ENCODE data around the gene DTNA. TPM values are rescaled to one million over a fixed set of nuclear protein-coding genes. Genes with fewer than 3 reads are reported as not detected.

The DTNA gene
- total RNA-seq, 1 experiment from 2014 or later = 9.6 TPM

DNA sequence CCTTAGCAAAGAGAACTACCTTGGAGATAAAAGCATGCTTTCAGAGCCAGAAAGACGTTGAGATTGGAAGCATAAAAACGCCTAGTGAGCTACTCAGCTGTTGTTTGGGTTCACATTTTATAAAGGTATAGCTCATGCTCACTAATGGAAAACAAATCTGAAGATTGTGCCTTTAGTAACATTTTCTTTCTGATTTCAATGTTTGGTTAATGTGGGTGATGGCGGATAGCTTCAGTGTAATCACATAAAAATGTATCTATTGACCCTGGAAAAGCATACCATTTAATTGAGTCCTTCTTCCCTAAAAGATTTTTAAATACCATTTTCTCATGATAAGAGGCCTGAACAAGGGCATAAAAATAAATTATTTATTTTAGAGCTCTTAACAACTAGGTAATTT lies 73.4 kb downstream of the DTNA start:
- ChIA-PET CTCF (interaction anchor here (1.7 kb wide), 1 partner anchor 661 kb away, joined by 6 read pairs; no protein-coding TSS in a partner anchor), RAD21 (ENCODE audit: low non-redundant PET in 1 of 2, low total read pairs in 2 of 2, uncharacterized antibody in 2 of 2, unreplicated experiment in 2 of 2) (no interaction called here), POLR2A (no interaction called here)
- Histone ChIP-seq H3K4me1 (ENCODE audit: control insufficient read depth in 1 of 2, insufficient read depth in 2 of 2, low read length in 2 of 2) (no peaks in the 10 kb centered on the region), H3K9me2 (ENCODE audit: insufficient read depth) (no peaks in the 10 kb centered on the region), H4K20me1 (ENCODE audit: insufficient read depth) (no peaks in the 10 kb centered on the region), H3K27ac (ENCODE audit: low read depth, low read length) (no peak overlapping the region), H2AFZ (ENCODE audit: low read depth, low read length, poor library complexity, severe bottlenecking) (no peak overlapping the region), H3K36me3 (ENCODE audit: control insufficient read depth in 1 of 2, insufficient read depth in 2 of 2, low read length in 2 of 2) (no peaks in the 10 kb centered on the region), H3K27me3 (ENCODE audit: insufficient read depth, low read length) (no peaks in the 10 kb centered on the region), H3K9me3 (ENCODE audit: control insufficient read depth in 1 of 2, insufficient read depth in 1 of 2, low read depth in 1 of 2, low read length in 2 of 2) (no peaks in the 10 kb centered on the region), H3K4me3 (replicated peaks in 1 of 2; ENCODE audit: low read depth in 1 of 2, low read length in 2 of 2) (no peak overlapping the region), H3K79me2 (ENCODE audit: insufficient read depth, low read length) (no peaks in the 10 kb centered on the region), H3K9ac (ENCODE audit: low read length) (no peak overlapping the region), H3K4me2 (ENCODE audit: low read length) (no peak overlapping the region)
- no peak for ATAC-seq
- BruUV-seq (replicated peaks) = no TSS peak
- DNase-seq (ENCODE audit: low read depth, low spot score) = no peak
- TF ChIP-seq FOSL1 (IDR thresholded peaks at IDR 0.05; ENCODE audit: low read depth) (no peak), REST (IDR thresholded peaks at IDR 0.05; ENCODE audit: low read depth) (no peak), EZH2phosphoT487 (IDR thresholded peaks at IDR 0.05; ENCODE audit: borderline replicate concordance) (no peak), ELF1 (IDR thresholded peaks at IDR 0.05; ENCODE audit: borderline replicate concordance, low read depth) (no peak), SP1 (IDR thresholded peaks at IDR 0.05; ENCODE audit: low read depth) (no peak), POLR2A (IDR thresholded peaks at IDR 0.05; ENCODE audit: borderline replicate concordance, extremely low read depth, insufficient read depth, insufficient read length) (no peak), ZFX (IDR thresholded peaks at IDR 0.05) (no peak), YY1 (IDR thresholded peaks at IDR 0.05; ENCODE audit: extremely low read depth, insufficient replicate concordance, low read depth, low read length) (no peak), CBX3 (IDR thresholded peaks at IDR 0.05; ENCODE audit: low read depth) (no peak), SRF (IDR thresholded peaks at IDR 0.05; ENCODE audit: low read depth) (no peak), ZNF274 (IDR thresholded peaks at IDR 0.05; ENCODE audit: low read depth, low read length) (no peak), TCF7L2 (IDR thresholded peaks at IDR 0.05; ENCODE audit: borderline replicate concordance, extremely low read depth, insufficient read depth, insufficient read length) (no peak), RAD21 (IDR thresholded peaks at IDR 0.05; ENCODE audit: low read depth) (no peak), EZH2 (IDR thresholded peaks at IDR 0.05) (no peak), MAX (IDR thresholded peaks at IDR 0.05) (no peak), JUND (IDR thresholded peaks at IDR 0.05) (no peak)
- TF ChIP-seq, protein P1, sequence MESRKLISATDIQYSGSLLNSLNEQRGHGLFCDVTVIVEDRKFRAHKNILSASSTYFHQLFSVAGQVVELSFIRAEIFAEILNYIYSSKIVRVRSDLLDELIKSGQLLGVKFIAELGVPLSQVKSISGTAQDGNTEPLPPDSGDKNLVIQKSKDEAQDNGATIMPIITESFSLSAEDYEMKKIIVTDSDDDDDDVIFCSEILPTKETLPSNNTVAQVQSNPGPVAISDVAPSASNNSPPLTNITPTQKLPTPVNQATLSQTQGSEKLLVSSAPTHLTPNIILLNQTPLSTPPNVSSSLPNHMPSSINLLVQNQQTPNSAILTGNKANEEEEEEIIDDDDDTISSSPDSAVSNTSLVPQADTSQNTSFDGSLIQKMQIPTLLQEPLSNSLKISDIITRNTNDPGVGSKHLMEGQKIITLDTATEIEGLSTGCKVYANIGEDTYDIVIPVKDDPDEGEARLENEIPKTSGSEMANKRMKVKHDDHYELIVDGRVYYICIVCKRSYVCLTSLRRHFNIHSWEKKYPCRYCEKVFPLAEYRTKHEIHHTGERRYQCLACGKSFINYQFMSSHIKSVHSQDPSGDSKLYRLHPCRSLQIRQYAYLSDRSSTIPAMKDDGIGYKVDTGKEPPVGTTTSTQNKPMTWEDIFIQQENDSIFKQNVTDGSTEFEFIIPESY (IDR thresholded peaks at IDR 0.05; ENCODE audit: extremely low read depth, insufficient replicate concordance, low read length) = no peak
- intact Hi-C loops (cut with micrococcal nuclease) = no loop called here

All from HCT116 (cell line).